HL-60 (cell line): ENCODE measurements around the gene HCFC1.

Experiments
- DNase-seq, 2 experiments: peaks; one replicate each; pipeline ENCODE4 v3.0.0-alpha.2; 2010 to 2020; ENCODE audit warnings: low read depth in 1 of 2, low spot score in 1 of 2
- H3K27ac ChIP-seq: fragments of 250-450 bp; sonication (Bioruptor Pico); replicated peaks from 2 replicates; pipeline ENCODE4 v1.5.1; 2020; ENCODE audit warnings: mild to moderate bottlenecking, moderate library complexity
- H3K27me3 ChIP-seq: fragments of 250-450 bp; sonication (Bioruptor Pico); 2 replicates; pipeline ENCODE4 v1.5.1; 2021; ENCODE audit warnings: mild to moderate bottlenecking, moderate library complexity; ENCODE audit not compliant: insufficient read depth, poor library complexity, severe bottlenecking
- H3K4me3 ChIP-seq: replicated peaks from 2 replicates; pipeline ENCODE4 v1.5.1; 2011; ENCODE audit warnings: mild to moderate bottlenecking, control low read depth, low read length; ENCODE audit not compliant: insufficient read depth
- CTCF ChIP-seq: IDR thresholded peaks from one replicate; pipeline ENCODE4 v1.5.1; 2011; ENCODE audit warnings: low read length, control low read depth, inconsistent platforms; ENCODE audit not compliant: insufficient read depth
- GABPA ChIP-seq: IDR thresholded peaks from 2 replicates; pipeline ENCODE4 v1.6.1; 2012; ENCODE audit warnings: low read depth
- POLR2AphosphoS5 ChIP-seq: IDR thresholded peaks from 2 replicates; pipeline ENCODE4 v1.6.1; 2012; ENCODE audit warnings: low read depth
- REST ChIP-seq: IDR thresholded peaks from 2 replicates; pipeline ENCODE4 v1.6.1; 2012; ENCODE audit warnings: low read depth; ENCODE audit not compliant: insufficient replicate concordance
- SPI1 ChIP-seq: IDR thresholded peaks from 2 replicates; pipeline ENCODE4 v1.6.1; 2012; ENCODE audit warnings: low read depth, mild to moderate bottlenecking, borderline replicate concordance

Gene HCFC1

GRCh38 chrX:153993978-153994377 lies 22.4 kb upstream of the HCFC1 start:
- Histone ChIP-seq H3K27me3 (no peaks in the 10 kb centered on the region), H3K4me3 (no peak overlapping the region), H3K27ac (no peak overlapping the region)
- TF ChIP-seq SPI1 (no peak), REST (no peak), GABPA (no peak), CTCF (no peak), POLR2AphosphoS5 (no peak)
- no peak for DNase-seq

- no peak for DNase-seq
- Histone ChIP-seq H3K27me3 (no peaks in the 10 kb centered on the region), H3K27ac (no peak overlapping the region), H3K4me3 (no peak overlapping the region)
- TF ChIP-seq POLR2AphosphoS5 (no peak), GABPA (no peak), CTCF (no peak), SPI1 (no peak), REST (no peak)
Measured at GRCh38 chrX:153993079-153993478, 21.5 kb upstream of the HCFC1 start.

- no peaks in the 10 kb centered on the region for H3K27me3 ChIP-seq
- DNase-seq = no peak
- H3K4me3 ChIP-seq = no peak overlapping the region
- no peak for TF ChIP-seq SPI1
- TF ChIP-seq CTCF = no peak
- TF ChIP-seq GABPA = no peak
- no peak for TF ChIP-seq POLR2AphosphoS5
- TF ChIP-seq REST = no peak
- H3K27ac ChIP-seq = no peak overlapping the region
Measured at GRCh38 chrX:153992180-153992579, 20.6 kb upstream of the HCFC1 start.
